Activated CD8-positive, alpha-beta memory T cell treated with anti-CD3 and anti-CD28 coated beads for 48 hours (primary cell): Measurements from ENCODE around the gene GRM7.

Experiments used
- DNase-seq, 3 experiments: peaks; one replicate each; pipeline ENCODE4 v3.0.0-alpha.2; 2020; ENCODE audit warnings: low read depth in 2 of 3, low spot score in 2 of 3

Gene GRM7

DNA sequence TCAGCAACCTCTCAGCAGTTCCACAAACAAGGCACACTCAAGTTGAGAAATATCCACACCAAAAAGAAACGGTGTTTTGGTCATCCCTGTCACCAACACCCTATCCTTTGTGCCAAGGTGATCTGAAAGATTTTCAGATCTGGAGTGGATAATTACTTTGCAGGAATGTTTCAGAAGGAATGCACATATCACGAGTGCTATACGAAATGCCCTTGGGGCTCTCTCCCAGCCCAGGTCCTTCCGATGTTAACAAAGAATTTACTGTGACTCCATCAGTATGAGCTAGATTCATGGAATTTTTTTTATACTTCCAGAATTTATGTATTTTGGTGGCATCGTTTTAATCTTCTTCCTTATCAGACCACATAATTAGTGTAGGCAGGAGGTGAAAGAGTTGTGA is 105.0 kb downstream of the GRM7 start:
- DNase-seq = no peak

DNA sequence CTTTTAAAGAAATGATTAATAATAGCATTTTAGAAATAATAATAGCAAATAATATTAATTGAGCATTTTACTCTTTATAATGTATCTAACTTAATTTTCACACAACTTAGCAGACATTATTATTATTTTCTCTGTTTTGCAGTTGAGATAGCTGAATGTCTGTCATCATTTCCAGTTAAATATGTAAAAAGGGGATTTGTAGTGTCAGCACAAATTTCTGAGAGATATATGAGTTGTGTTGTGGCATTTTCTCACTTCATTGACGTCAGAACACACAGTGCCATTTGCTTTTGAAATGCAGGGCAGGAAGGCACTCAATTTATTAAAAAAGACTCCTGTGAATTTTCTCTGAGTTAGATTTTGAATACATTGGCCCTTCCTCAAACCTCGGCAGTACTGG is 111.0 kb downstream of the GRM7 start:
- DNase-seq = no peak

DNA sequence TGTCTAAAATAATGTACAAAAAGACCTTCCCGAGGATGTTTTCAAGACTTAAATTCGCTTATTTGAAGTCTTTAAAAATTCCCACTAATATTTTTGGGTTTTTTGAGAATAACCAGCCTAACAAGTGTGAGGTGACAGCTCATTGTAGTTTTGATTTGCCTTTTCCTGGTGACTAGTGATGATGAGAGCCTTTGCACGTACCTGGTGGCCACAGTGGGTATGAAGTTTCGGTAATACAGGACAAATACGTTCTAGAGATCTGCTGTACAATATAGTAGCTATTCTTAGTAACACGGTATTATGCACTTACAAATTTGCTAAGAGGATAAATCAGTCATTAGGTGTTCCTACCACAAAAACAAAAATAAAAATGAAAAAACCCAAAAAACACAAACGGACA is 124.9 kb downstream of the GRM7 start:
- no peak for DNase-seq

DNA sequence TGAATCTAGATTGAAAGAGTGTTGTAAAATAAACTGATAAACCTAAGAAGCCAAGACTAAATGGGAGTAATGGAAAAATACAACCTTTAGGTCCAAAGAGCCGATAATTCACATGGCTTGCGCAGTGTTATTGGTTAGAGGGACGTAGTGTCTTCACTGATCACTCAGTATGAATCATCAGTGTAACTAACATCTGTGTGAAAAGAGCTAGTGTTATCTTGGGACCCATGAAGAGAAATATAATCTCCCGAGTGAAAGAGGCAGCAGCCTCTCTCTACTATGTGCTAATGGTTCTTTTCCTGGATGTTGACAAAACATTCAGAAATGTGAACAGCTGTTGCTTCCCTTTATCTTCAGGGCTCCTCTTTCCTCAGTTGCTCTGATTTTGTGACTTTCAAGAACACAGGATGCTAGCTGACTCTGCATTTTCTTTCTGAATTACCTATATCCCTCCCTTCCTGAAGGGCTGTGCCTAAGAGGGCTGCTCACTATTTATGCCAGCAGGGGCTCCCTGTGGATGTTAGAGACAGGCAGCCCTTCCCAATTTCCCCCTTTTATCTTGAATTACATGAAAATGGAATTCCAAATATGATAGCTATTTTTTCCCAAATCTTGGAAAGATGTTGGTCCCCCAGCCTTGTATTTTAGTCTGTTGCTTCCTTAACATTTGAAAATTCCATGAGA is 128.8 kb downstream of the GRM7 start:
- no peak for DNase-seq

DNA sequence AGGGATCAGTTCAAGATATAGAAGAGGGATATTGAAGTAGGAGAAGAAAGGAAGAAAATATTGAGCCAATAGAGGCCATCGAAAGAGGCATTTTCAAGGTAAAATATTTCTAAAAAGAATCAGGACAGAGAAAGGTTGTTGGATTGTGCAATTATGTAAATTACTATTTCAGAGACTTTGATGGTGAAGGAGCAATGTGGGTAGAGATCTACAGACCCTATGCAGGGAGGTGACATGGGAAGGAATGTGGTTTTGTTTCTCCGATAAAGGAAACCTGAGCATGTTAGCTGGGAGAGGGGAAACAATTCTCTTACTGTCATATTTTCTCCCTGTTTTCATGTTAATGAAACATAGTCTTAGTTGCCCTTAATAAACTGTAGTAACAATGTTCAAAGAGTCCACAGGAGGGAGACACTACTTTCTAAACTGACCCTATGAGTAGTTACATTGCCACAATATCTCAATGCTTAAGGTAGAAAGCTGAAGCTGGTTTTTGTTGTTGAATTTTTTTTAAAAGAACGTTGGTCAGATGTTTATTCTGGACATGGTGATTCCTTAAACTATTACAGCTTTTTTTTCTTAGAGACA is 133.3 kb downstream of the GRM7 start:
- no peak for DNase-seq

DNA sequence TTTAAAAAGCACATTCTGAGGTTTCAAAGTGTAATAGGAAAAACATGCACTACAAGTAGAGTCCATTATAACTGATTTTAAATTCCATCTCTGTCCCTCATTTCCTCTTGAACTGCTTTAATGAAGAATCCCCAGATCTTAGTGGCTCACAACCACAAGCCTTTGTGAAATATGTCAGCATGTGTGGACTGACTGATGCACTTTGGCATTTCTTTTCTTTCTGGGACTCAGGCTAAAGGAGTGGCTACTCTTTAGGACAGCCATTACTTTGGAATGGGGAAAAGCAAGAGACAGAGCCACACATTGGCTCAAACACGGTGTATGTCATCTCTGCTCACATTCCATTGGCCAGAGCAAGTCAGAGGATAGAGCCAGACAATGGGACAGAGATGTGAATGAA is 139.6 kb downstream of the GRM7 start:
- DNase-seq = no peak

DNA sequence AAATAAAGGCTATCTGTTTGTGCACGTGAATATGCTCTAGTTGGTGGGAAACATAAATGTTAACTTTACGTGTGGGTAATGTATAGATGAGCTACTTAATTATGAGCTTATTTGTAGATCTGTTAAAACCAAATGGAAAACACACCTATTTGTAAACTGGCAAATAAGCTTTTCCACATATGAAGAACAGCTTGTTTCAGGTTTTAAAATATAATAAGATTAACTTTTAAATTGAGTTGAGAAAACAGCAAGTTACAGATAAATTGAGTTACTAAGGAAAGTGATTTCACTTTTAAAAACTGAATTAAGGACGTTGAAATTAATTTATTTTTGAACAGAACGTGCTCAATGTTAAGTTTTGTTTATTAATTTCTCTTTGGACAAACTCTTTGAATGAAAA is 140.5 kb downstream of the GRM7 start:
- DNase-seq = no peak

DNA sequence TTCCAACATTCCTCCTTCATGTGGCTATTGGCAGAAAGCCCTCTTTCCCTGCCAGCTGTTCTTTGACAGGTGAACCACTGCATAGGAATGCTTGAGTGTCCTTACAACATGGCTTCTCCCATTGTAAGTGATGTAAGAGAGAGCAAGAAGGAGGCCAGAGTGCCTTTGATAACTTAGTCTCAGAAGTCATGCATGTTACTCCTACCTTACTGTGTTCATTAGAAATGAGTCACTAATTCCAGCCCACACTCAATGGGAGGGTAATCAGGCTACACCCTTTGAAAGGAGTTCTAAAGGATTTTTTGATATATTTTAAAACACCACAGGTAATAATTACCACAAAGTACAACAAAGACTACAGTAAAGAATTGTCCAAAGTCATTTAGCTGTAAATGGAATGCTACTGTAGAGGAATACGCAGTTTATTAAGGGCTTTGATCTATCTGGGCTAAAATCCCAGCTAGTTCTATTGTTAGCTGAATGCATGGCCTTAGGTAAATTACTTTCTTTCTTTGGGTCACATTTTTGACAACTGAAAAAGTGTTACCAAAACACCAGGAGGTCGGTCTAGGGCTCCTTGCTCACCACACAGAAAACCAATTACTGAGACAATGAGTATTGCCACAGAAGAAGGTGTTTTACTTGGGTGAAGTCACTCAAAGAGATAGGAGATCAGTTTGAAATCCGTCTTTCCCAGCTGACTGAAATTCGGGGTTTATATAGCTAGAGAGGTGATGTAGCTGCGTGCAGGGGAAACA is 154.9 kb downstream of the GRM7 start:
- DNase-seq = no peak

DNA sequence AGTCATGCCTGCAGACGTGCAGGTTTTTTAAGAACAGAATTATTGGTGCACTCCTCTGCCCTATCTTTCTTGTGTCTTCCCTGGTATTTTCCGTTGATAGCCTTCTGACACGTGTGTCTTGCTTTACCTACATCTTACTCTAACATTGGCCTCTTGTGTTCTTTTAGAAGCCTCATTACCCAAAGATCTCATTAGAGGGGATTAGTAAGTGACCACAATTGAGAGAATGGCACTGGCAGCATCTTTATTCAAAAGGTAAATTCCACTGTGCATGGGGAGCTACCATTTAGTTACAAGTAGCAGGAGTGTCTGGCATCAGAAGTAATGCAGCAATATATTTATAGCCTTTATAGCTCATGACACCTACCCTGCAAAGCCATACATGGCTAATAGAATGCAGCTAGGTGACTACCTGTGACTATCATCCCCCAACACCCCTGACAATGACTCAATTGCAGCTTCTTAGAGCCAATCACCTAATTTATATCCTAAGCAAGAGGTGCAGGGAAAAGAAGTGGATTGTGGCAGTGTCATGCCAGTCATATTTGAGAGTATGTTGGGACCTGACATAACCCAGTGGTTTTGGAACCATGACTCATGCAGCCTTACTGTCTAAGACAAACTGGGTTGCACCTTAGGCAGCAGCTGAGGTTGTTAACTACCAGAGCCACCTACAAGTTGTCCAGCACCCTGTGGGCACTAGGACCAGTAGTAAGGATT is 164.8 kb downstream of the GRM7 start:
- no peak for DNase-seq

DNA sequence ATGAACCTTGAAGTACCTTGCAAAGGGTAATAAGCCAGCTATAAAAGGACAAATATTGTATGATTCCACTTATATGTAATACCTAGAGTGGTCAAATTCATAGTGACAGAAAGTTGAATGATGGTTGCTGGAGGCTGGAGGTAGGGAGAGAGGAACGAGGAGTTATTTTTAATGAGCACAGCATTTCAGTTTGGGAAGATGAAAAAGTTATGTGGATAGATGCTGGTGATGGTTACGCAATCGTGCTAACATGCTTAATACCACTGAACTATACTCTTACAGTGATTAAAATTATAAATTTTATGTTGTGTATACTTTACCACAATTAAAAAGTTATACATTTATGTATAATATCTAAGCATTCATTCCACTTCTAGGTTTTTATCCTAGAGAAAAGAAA is 168.6 kb downstream of the GRM7 start:
- DNase-seq = no peak

DNA sequence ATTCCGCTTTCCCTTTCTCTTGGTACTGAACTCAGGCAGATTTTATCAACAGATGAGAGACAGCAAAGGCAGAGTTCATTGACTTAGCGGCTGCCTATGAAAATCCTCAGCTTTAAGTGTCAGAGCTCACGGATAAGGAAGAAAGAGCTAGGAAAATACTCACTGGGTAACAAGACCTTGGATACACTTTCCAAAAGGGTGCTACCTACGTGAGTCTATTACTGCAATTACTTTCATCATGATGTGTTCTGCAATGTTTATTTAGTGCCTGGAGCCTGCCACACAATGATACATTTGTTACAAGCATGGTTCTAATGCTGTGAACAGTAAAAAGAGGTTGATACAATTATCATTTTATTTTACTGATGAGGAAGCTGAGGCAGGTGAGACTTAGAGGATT is 177.5 kb downstream of the GRM7 start:
- no peak for DNase-seq

DNA sequence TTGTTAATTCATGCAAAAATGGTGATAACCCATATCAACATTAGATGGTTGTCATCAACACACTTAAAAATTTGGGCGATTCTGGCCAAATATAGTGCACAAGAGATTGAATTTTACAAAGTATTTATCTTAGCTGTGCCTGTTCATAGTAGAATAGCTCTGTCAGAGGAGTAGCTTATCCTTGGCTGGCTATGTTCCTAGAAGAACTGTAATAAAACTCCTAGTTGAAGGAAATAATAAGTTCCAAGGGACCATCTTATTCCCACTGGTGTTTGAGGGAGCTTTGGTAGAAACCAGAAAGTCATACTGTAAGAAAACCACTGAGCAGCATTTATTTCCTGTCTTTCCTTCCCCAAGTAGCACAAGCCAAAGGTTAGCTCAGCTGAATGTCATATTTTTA is 201.8 kb downstream of the GRM7 start:
- no peak for DNase-seq

DNA sequence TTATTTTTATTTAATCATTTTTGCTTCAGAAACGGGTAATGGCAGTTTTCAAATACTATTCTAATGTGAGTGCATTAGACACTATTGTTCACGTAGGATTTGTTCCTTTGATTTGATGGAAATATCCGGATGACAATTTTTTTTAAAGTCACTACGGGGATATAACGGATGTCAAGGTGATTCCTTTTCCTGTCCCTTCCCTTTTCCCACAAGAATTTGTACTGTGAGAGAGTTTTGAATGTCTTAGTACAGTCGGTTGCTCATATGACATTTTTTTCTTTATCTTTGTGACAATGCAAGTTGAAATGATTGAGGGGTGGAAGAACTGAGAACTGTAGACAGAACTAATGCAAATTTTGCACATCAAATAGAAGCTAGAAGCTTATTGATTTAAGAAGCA is 209.5 kb downstream of the GRM7 start:
- DNase-seq = no peak

DNA sequence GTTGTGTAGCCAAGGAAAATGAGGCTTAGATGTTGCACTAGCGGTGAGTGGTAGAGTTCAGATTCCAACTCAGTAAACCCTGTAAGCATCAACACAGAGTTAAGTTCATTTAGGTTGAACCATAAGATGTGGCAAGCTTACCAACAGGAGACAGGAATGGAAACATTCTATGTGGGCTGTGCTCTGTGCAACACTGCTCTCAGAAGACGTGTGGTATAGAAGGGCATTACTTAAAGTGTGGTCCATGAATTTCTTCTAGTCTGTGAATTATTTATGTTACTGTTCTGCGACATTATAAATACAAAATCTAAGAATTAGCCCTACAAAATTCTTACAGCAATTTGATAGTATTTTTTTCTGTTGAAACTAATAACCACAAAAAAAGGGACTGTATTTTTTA is 213.3 kb downstream of the GRM7 start:
- no peak for DNase-seq

DNA sequence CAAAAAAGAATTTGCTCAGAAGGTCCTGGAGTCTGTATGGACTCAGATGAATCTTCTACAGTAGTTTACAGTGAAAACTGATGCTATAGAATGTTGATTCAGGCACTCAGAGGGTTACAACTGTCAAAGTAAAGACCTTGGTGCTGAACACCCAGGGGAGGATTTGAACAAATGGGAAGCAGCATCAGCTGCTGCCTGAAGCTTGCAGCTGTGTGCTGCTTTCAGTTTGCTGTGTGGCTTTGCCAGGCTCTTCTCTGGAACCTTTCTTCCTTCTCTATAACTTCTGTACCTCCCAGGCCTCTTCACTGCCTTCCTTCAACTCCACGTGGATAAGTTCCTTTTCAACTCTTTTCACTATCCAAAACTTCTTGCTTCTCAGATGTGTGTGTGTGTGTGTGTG is 214.2 kb downstream of the GRM7 start:
- DNase-seq = no peak

DNA sequence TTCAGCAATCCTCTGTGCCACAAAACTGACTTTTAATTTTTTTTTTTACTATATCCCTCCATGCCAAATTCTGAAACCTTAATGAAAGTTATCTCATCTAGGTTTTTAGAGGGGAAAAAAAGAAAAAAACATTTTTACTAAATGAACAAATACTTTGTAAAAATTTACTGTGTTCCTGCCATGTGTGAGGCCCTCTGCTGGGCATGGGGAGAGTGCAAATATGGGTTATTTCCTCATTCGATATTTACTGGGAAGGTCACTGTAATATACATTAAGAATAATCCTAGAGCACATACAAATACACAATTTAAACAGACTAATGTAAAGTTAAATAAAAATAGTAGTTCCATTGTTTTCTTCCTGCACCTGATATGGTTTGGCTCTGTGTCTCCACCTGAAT is 215.0 kb downstream of the GRM7 start:
- DNase-seq = no peak

DNA sequence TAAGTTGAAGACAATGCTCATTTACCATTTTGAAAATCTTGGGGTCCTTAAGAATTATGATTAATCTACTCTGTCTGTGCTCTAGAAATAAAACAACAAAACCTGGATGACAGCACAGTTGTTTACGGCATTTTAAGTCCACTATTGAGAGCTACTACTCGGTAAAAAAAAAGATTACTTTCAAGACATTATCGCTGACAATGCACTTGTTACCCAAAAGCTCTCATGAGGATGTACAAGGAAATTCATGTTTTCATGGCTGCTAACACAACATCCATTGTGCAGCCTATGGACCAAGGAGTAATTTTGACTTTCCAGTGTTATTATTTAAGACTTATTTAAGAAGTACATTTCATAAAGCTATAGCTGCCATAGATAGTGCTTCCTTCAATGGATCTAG is 221.3 kb downstream of the GRM7 start:
- no peak for DNase-seq

DNA sequence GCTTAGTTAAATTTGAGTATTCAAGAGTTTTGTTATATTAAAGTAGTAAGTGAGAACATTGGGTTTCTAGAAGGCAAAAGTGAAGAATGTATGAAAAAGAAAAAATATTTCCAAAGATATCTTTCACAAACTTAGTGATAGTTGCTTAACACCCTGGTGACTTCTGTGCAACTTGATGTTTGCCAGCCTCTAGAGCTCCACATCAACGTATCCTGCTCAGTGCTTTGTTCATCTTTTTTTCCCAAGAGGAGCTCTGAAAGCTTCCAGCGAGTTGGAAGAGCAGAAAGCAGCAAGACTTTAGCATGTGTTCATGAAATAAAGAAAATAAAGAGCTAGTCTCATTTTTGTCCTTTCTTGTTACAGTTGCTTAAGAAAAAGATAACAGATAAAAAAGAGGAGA is 225.5 kb downstream of the GRM7 start:
- no peak for DNase-seq

DNA sequence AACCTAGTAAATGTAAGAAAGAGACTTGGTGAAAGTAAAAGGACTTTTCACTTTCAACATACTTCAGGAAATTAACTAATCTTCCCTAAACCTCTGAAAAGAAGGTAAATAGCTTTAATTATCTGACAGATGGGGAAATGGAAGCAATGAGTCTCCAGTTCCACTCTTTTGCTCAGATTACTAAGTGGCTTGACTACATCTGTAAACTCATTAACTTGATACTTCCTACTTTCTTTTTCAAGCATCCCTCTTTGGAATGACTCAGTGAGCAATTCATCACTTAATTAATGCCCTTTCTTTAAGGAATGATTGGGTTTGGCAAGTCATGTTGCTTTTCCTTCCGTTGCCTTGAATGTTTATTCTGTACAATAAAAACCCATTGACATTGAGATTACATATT is 234.2 kb downstream of the GRM7 start:
- no peak for DNase-seq

DNA sequence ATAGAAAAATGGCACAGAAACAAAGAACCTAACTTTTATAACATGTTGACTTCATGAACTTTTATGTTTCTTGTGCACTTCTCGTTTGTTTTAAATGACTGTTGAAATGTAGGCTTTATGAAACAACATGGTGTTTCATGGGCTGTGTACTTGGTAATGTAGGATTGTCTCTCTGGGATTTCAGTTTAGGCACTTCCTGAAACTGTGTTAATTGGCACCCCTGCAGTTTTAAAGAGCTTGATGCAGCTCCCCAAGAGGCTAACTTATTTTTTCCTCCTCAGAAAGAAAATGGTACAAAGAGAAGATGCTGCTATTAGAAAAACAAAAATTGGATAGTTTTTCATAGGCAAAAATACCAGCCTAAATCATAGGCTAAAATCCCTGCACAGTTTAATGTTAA is 239.2 kb downstream of the GRM7 start:
- no peak for DNase-seq

DNA sequence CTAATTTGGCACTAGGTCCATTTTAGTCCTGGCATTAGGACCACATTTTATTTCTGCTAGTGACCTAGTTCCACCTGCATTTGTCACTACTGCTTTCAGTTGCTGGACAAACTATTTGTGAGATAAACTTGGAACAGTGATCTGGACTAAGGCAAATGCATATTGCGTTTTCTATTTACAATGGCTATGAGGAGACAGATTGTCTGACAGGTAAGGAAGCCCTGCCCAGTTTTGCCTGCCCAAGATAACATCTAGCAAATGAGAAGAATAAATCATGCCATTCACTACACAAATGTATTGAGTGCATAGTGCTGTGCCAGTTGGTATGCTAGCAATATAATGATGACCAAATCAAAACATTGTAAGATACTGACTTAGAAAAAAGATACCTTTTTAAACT is 245.7 kb downstream of the GRM7 start:
- DNase-seq = no peak

DNA sequence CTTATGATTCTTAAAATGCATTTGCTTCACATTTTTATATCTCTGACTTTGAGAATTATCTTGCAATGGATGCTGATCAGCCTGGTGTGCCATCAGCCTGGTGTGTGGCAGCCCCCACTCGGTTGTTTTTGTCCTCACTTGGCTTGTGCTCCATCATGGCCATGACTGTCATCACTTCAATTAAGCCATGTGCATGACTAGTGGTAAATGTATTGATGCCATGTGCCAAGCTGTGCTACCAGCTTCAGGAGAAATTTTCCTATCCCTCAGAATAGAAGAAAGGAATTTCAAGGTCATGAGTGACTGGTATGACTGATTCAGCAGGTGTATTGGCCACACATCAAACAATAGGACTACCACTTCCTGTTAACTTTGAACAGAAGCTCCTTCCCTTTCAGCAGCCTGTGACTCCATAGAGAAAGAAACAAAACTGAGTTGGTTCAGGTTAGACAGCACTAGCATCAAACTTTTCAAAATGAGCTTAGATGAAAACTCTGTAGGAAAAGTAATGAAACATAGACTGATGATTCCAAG is 251.7 kb downstream of the GRM7 start:
- DNase-seq = no peak
